AG08395 (cell line): Measurements from ENCODE around the gene CEP104.

ENCODE experiments used
- DNase-seq: peaks from one replicate; pipeline ENCODE4 v3.0.0; 2012; ENCODE audit warnings: mixed read lengths, low spot score

CEP104 gene

GRCh38 chr1:3856923-3857790 is at the start of gene CEP104, which contains the start of gene DFFB:
Gene CEP104, minus strand, starts transcription at chr1:3857211. Its CDS starts 4,804 bp downstream, at chr1:3852407.
Gene DFFB, plus strand, starts transcription at chr1:3857476. Its CDS starts 128 bp downstream, at chr1:3857604.
- peak; percentile 100 for DNase-seq

GRCh38 chr1:3906672-3907020 is 49.6 kb upstream of the CEP104 start:
- no peak for DNase-seq

GRCh38 chr1:3905953-3906671 is 49.1 kb upstream of the CEP104 start:
- no peak for DNase-seq

GRCh38 chr1:3905266-3905952 is 48.4 kb upstream of the CEP104 start:
- no peak for DNase-seq

GRCh38 chr1:3904843-3905185 is 47.8 kb upstream of the CEP104 start:
- DNase-seq: no peak

- DNase-seq: no peak
These were observed 47.2 kb upstream of the CEP104 start for GRCh38 chr1:3904006-3904842.

GRCh38 chr1:3903141-3904005 is 46.4 kb upstream of the CEP104 start:
- DNase-seq: no peak

GRCh38 chr1:3902571-3903091 is 45.6 kb upstream of the CEP104 start:
- no peak for DNase-seq

GRCh38 chr1:3902111-3902511 is 45.1 kb upstream of the CEP104 start:
- no peak for DNase-seq

- DNase-seq: peak; percentile 99
These were observed 44.0 kb upstream of the CEP104 start for GRCh38 chr1:3900969-3901529.

GRCh38 chr1:3900150-3900968 is 43.3 kb upstream of the CEP104 start, which contains the start of gene C1orf174:
Gene C1orf174, minus strand, starts transcription at chr1:3900272. Its CDS starts 86 bp downstream, at chr1:3900186.
- DNase-seq: peak; percentile 98

GRCh38 chr1:3899754-3900149 is 42.7 kb upstream of the CEP104 start:
- DNase-seq: no peak

- DNase-seq: no peak
These were observed 42.2 kb upstream of the CEP104 start for GRCh38 chr1:3898994-3899753.

- no peak for DNase-seq
These were observed 41.4 kb upstream of the CEP104 start for GRCh38 chr1:3898475-3898735.

GRCh38 chr1:3896396-3897000 is 39.5 kb upstream of the CEP104 start:
- no peak for DNase-seq

GRCh38 chr1:3895951-3896325 is 38.9 kb upstream of the CEP104 start:
- DNase-seq: no peak

GRCh38 chr1:3895279-3895950 is 38.4 kb upstream of the CEP104 start:
- no peak for DNase-seq
